HEK293 (cell line): ENCODE data around the gene SNX13.
A peak's percentile ranks its signal among the peaks of the same experiment; 100 is the strongest.

Experiments
- CTCF ChIA-PET: fragments of 350-600 bp; formaldehyde crosslinking; extraction: SDS; loops from one replicate; lab custom pipeline; 2021; ENCODE audit warnings: antibody characterized with exemption; lab: Yijun Ruan, JAX
- POLR2A ChIA-PET: fragments of 300-600 bp; formaldehyde crosslinking; extraction: SDS; loops from one replicate; lab custom pipeline; 2020; ENCODE audit warnings: antibody characterized with exemption, inconsistent platforms; lab: Yijun Ruan, JAX
- H3K27ac ChIP-seq: fragments of 200-500 bp; sonication (Bioruptor generic); 2 replicates; pipeline ENCODE4 v1.5.1; 2014; ENCODE audit warnings: low read depth, low read length, control low read depth, inconsistent platforms; ENCODE audit errors: extremely low read depth
- H3K36me3 ChIP-seq, 2 experiments: fragments of 200-500 bp in 1 of 2; sonication (Bioruptor generic) in 1 of 2; 1 replicate in 1 of 2; 2 replicates in 1 of 2; pipeline ENCODE4 v1.5.1; 2014 to 2017; ENCODE audit warnings: inconsistent platforms in 2 of 2, low read length in 2 of 2; ENCODE audit not compliant: control insufficient read depth in 2 of 2, insufficient read depth in 1 of 2
- H3K4me1 ChIP-seq: fragments of 200-500 bp; sonication (Bioruptor generic); 2 replicates; pipeline ENCODE4 v1.5.1; 2014; ENCODE audit warnings: mild to moderate bottlenecking, low read length, inconsistent platforms; ENCODE audit not compliant: control insufficient read depth, insufficient read depth
- H3K4me3 ChIP-seq: 2 replicates; pipeline ENCODE4 v1.5.1; 2011; ENCODE audit warnings: low read depth, mild to moderate bottlenecking, control low read depth, low read length, moderate library complexity
- H3K9me3 ChIP-seq: fragments of 200-500 bp; sonication (Bioruptor generic); 2 replicates; pipeline ENCODE4 v1.5.1; 2014; ENCODE audit warnings: low read depth, low read length, inconsistent platforms; ENCODE audit not compliant: control insufficient read depth, insufficient read depth
- HIC1 ChIP-seq: fragments of 450-650 bp; formaldehyde crosslinking; IDR thresholded peaks from 2 replicates; pipeline ENCODE4 v1.5.1; 2016; ENCODE audit warnings: missing biosample characterization, missing genetic modification characterization
- HOXC10 ChIP-seq: sonication (generic); formaldehyde crosslinking; IDR thresholded peaks from 2 replicates; pipeline ENCODE4 v1.8.1; 2023; ENCODE audit warnings: mild to moderate bottlenecking, missing genetic modification reagents
- KLF10 ChIP-seq: fragments of 450-650 bp; IDR thresholded peaks from 2 replicates; pipeline ENCODE4 v1.5.1; 2018; ENCODE audit warnings: missing biosample characterization, mild to moderate bottlenecking, missing genetic modification characterization
- KLF16 ChIP-seq: fragments of 450-650 bp; formaldehyde crosslinking; IDR thresholded peaks from 2 replicates; pipeline ENCODE4 v1.5.1; 2017; ENCODE audit warnings: missing biosample characterization, missing genetic modification characterization
- PRDM6 ChIP-seq: fragments of 450-650 bp; formaldehyde crosslinking; IDR thresholded peaks from 2 replicates; pipeline ENCODE4 v1.5.1; 2017; ENCODE audit warnings: missing biosample characterization, missing genetic modification characterization
- YY1 ChIP-seq: fragments of 450-650 bp; formaldehyde crosslinking; IDR thresholded peaks from 2 replicates; pipeline ENCODE4 v1.5.1; 2018; ENCODE audit warnings: missing biosample characterization, missing genetic modification characterization
- ZBTB17 ChIP-seq: fragments of 450-650 bp; formaldehyde crosslinking; IDR thresholded peaks from 2 replicates; pipeline ENCODE4 v1.5.1; 2016; ENCODE audit warnings: missing biosample characterization, missing genetic modification characterization
- ZNF155 ChIP-seq: fragments of 450-650 bp; formaldehyde crosslinking; IDR thresholded peaks from 2 replicates; pipeline ENCODE4 v1.5.1; 2016; ENCODE audit warnings: missing biosample characterization, missing genetic modification characterization
- ZNF211 ChIP-seq: fragments of 450-650 bp; formaldehyde crosslinking; IDR thresholded peaks from 2 replicates; pipeline ENCODE4 v1.5.1; 2016; ENCODE audit warnings: low read depth, missing biosample characterization, missing genetic modification characterization
- ZNF354C ChIP-seq: fragments of 450-650 bp; formaldehyde crosslinking; IDR thresholded peaks from 2 replicates; pipeline ENCODE4 v1.5.1; 2016; ENCODE audit warnings: missing biosample characterization, missing genetic modification characterization, low read depth, borderline replicate concordance
- ZNF366 ChIP-seq: fragments of 450-650 bp; formaldehyde crosslinking; conservative IDR thresholded peaks from 2 replicates; pipeline ENCODE4 v1.5.1; 2016; ENCODE audit warnings: missing biosample characterization, missing genetic modification characterization
- ZNF544 ChIP-seq: fragments of 450-650 bp; formaldehyde crosslinking; IDR thresholded peaks from 2 replicates; pipeline ENCODE4 v1.5.0; 2017; ENCODE audit warnings: missing biosample characterization, missing genetic modification characterization
- ZNF624 ChIP-seq: fragments of 450-650 bp; formaldehyde crosslinking; IDR thresholded peaks from 2 replicates; pipeline ENCODE4 v1.5.1; 2017; ENCODE audit warnings: missing biosample characterization, missing genetic modification characterization
- ZNF629 ChIP-seq: fragments of 450-650 bp; formaldehyde crosslinking; IDR thresholded peaks from 2 replicates; pipeline ENCODE4 v1.5.1; 2017; ENCODE audit warnings: missing biosample characterization, missing genetic modification characterization
- ZNF747 ChIP-seq: fragments of 450-650 bp; formaldehyde crosslinking; IDR thresholded peaks from 2 replicates; pipeline ENCODE4 v1.5.1; 2016; ENCODE audit warnings: missing biosample characterization, missing genetic modification characterization
- ZNF776 ChIP-seq: fragments of 450-650 bp; formaldehyde crosslinking; IDR thresholded peaks from 2 replicates; pipeline ENCODE4 v1.5.0; 2017; ENCODE audit warnings: missing biosample characterization, missing genetic modification characterization, borderline replicate concordance
- TF ChIP-seq, protein P1 (sequence below): fragments of 450-650 bp; formaldehyde crosslinking; IDR thresholded peaks from 2 replicates; pipeline ENCODE4 v1.5.1; 2016; ENCODE audit warnings: missing biosample characterization, missing genetic modification characterization
- TF ChIP-seq, protein P2 (sequence below): sonication (generic); formaldehyde crosslinking; IDR thresholded peaks from 2 replicates; pipeline ENCODE4 v1.8.1; 2022; ENCODE audit warnings: mild to moderate bottlenecking, moderate library complexity, missing genetic modification reagents

The SNX13 gene

DNA sequence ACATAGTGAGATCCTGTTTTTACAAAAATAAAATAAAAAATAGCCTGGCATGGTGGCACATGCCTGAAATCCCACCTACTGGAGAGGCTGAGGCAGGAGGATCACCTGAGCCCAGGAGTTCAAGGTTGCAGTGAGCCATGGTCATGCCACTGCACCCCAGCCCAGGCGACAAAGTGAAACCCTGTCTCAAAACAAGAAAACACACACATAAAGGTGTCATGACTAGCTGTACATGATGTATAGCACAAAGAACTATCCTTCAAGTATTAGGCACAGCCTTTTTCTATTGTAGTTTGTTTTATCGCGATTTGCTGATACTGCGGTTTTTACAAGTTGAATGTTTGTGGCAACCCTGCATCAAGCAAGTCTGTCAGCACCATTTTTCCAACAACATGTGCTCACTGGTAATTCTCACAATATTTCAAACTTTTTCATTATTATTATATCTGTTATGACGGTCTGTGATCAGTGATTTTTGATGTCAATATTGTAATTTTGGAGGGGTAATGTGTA, 11.5 kb upstream of the SNX13 start (continued):
- TF ChIP-seq, protein P1, sequence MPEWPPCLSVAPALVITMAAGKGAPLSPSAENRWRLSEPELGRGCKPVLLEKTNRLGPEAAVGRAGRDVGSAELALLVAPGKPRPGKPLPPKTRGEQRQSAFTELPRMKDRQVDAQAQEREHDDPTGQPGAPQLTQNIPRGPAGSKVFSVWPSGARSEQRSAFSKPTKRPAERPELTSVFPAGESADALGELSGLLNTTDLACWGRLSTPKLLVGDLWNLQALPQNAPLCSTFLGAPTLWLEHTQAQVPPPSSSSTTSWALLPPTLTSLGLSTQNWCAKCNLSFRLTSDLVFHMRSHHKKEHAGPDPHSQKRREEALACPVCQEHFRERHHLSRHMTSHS = no peak
- no peak for TF ChIP-seq ZNF747 (tag by site-specific recombination)

- CTCF ChIA-PET = no interaction called here
- Histone ChIP-seq H3K4me1 (no peaks in the 10 kb centered on the region), H3K4me3 (no peak overlapping the region), H3K27ac (no peak overlapping the region), H3K9me3 (no peaks in the 10 kb centered on the region), H3K36me3 (no peaks in the 10 kb centered on the region)
- POLR2A ChIA-PET = no interaction called here
- TF ChIP-seq ZNF629 (tag by site-specific recombination) (0 out of 2 replicates have a peak, but pooled peaks have one; percentile 14), PRDM6 (tag by site-specific recombination) (peak; percentile 45), ZBTB17 (tag by site-specific recombination) (0 out of 2 replicates have a peak, but pooled peaks have one; percentile 18), KLF16 (tag by site-specific recombination) (no peak), ZNF155 (tag by site-specific recombination) (no peak), ZNF366 (tag by site-specific recombination) (peak; percentile 36; the same call in 1 of the 2 replicates)
Observed at GRCh38 chr7:17948526-17949238, 8.4 kb upstream of the SNX13 start.

GRCh38 chr7:17947620-17948019, 7.3 kb upstream of the SNX13 start:
- Histone ChIP-seq H3K4me1 (no peaks in the 10 kb centered on the region), H3K27ac (no peak overlapping the region), H3K9me3 (no peaks in the 10 kb centered on the region), H3K36me3 (no peaks in the 10 kb centered on the region), H3K4me3 (no peak overlapping the region)
- CTCF ChIA-PET = no interaction called here
- POLR2A ChIA-PET = no interaction called here
- TF ChIP-seq ZNF211 (tag by site-specific recombination) (no peak), ZNF776 (no peak)

DNA sequence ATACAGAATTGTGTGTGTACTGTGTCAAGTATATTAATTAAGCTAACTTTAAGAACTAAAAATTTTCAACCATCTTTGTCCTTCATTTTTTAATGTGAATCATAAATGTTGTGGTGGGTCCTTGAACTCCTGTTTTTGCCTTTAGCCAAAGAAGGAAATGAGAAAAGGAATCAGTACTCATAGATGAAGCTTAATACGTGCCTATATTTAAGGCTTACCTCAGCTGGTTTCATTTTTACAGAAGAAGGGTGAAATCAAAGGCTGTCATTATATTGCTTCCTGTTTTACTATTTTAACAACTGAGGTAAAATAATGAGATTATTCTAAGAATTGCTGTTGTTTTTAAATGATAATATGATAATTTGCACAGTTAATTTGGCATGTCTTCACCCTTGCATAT, 6.3 kb upstream of the SNX13 start:
- no peak for TF ChIP-seq ZNF629 (tag by site-specific recombination)
- Histone ChIP-seq H3K9me3 (no peaks in the 10 kb centered on the region), H3K36me3 (no peaks in the 10 kb centered on the region), H3K4me3 (no peak overlapping the region), H3K27ac (no peak overlapping the region), H3K4me1 (no peaks in the 10 kb centered on the region)
- POLR2A ChIA-PET = no interaction called here
- CTCF ChIA-PET = interaction anchor here (1.3 kb wide), 1 partner anchor 178 kb away, joined by 3 read pairs; no protein-coding TSS in a partner anchor

DNA sequence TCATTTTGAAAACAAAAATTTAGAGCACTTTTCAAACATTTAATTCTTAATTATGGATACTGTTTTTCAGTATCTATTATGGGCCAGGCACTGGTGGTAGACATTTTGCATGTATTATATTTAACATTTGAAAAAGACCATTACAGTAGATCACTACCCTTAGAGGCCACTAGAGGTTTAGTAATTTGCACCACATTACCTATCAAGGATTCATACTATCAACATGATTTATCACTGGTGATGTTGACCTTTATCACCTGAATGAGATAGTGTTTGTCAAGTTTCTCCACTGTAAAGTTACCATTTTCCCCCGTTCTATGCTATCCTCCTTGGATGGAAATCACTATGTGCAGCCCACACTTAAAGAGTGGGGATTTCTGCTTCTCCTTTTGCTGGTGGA, 4.4 kb upstream of the SNX13 start:
- Histone ChIP-seq H3K27ac (no peak overlapping the region), H3K4me3 (no peak overlapping the region), H3K9me3 (no peaks in the 10 kb centered on the region), H3K4me1 (no peaks in the 10 kb centered on the region), H3K36me3 (no peaks in the 10 kb centered on the region)
- ChIA-PET POLR2A (no interaction called here), CTCF (interaction anchor here (1.2 kb wide), 1 partner anchor 12 kb away, joined by 3 read pairs; no protein-coding TSS in a partner anchor)
- no peak for TF ChIP-seq ZNF544 (tag by site-specific recombination)
- TF ChIP-seq, protein P2, sequence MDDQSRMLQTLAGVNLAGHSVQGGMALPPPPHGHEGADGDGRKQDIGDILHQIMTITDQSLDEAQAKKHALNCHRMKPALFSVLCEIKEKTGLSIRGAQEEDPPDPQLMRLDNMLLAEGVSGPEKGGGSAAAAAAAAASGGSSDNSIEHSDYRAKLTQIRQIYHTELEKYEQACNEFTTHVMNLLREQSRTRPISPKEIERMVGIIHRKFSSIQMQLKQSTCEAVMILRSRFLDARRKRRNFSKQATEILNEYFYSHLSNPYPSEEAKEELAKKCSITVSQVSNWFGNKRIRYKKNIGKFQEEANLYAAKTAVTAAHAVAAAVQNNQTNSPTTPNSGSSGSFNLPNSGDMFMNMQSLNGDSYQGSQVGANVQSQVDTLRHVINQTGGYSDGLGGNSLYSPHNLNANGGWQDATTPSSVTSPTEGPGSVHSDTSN (CRISPR knock-in tag) = no peak
- no peak for TF ChIP-seq ZNF624 (tag by site-specific recombination)
- no peak for TF ChIP-seq HIC1 (tag by site-specific recombination)
- no peak for TF ChIP-seq ZNF354C (tag by site-specific recombination)
- no peak for TF ChIP-seq HOXC10 (CRISPR knock-in tag)
- TF ChIP-seq KLF10 (tag by site-specific recombination) = no peak
- no peak for TF ChIP-seq YY1 (tag by site-specific recombination)
